Endothelial cell of umbilical vein (primary cell): ENCODE measurements around the gene NDUFA5. TPM values are rescaled to one million over a fixed set of nuclear protein-coding genes. Genes with fewer than 3 reads are reported as not detected.

Experiments
- BruUV-seq: library from RNA; stranded (reverse); fragments of 400-500 nt; replicated peaks from 2 replicates; lab custom pipeline; 2021; lab: Mats Ljungman, UMichigan
- CTCF ChIA-PET: fragments of 300-600, 350-600 bp; sonication (Branson Sonifier 250); formaldehyde crosslinking; loops from one replicate; lab custom pipeline; 2021; ENCODE audit warnings: antibody characterized with exemption, inconsistent platforms; lab: Charles Lee
- POLR2A ChIA-PET: fragments of 300-600, 350-600 bp; sonication (Branson Sonifier 250); formaldehyde crosslinking; loops from one replicate; lab custom pipeline; 2021; ENCODE audit warnings: antibody characterized with exemption, inconsistent platforms; lab: Charles Lee
- DNase-seq: peaks from one replicate; pipeline ENCODE4 v3.0.0-alpha.2; 2011; ENCODE audit warnings: low read depth, low spot score
- FAIRE-seq: peaks from 2 replicates; lab custom pipeline; 2011; peaks lifted over from hg19 to GRCh38; lab: Jason Lieb, UNC
- H2AFZ ChIP-seq: 2 replicates; pipeline ENCODE4 v1.6.0; 2012; ENCODE audit warnings: low read depth, low read length, control low read depth, inconsistent platforms
- H3K27ac ChIP-seq: 2 replicates; pipeline ENCODE4 v1.5.1; 2011; ENCODE audit warnings: low read depth, mild to moderate bottlenecking, control low read depth, low read length, moderate library complexity; ENCODE audit not compliant: insufficient read depth
- H3K27me3 ChIP-seq, 2 experiments: 2 replicates each; pipeline versions ENCODE4 v1.6.0 to v1.6.1; 2011; ENCODE audit warnings: low read length in 2 of 2, mixed read lengths in 1 of 2; ENCODE audit not compliant: control insufficient read depth in 2 of 2, insufficient read depth in 2 of 2
- H3K36me3 ChIP-seq, 2 experiments: 2 replicates in 1 of 2; 3 replicates in 1 of 2; pipeline ENCODE4 v1.5.1; 2011; ENCODE audit warnings: low read length in 2 of 2, mild to moderate bottlenecking in 1 of 2, moderate library complexity in 1 of 2; ENCODE audit not compliant: control insufficient read depth in 2 of 2, insufficient read depth in 2 of 2; ENCODE audit errors: extremely low read depth in 1 of 2
- H3K4me1 ChIP-seq: 3 replicates; pipeline ENCODE4 v1.5.1; 2011; ENCODE audit warnings: mild to moderate bottlenecking, low read length; ENCODE audit not compliant: control insufficient read depth, insufficient read depth; ENCODE audit errors: extremely low read depth
- H3K4me2 ChIP-seq: 2 replicates; pipeline ENCODE4 v1.6.1; 2011; ENCODE audit warnings: low read length, control low read depth, mixed read lengths; ENCODE audit not compliant: insufficient read depth
- H3K4me3 ChIP-seq, 3 experiments: fragments of 200-600 bp in 1 of 3; sonication (generic), shearing (Covaris generic) in 1 of 3; replicated peaks in 1 of 3; 2 replicates each; pipeline ENCODE4 v1.5.1; 2011 to 2016; ENCODE audit warnings: control low read depth in 3 of 3, low read length in 3 of 3, mild to moderate bottlenecking in 2 of 3, inconsistent platforms in 1 of 3, low read depth in 1 of 3, moderate library complexity in 1 of 3; ENCODE audit not compliant: insufficient read depth in 1 of 3
- H3K79me2 ChIP-seq: 2 replicates; pipeline ENCODE4 v1.6.0; 2012; ENCODE audit warnings: low read length, inconsistent platforms; ENCODE audit not compliant: control insufficient read depth, insufficient read depth
- H3K9ac ChIP-seq: replicated peaks from 2 replicates; pipeline ENCODE3; 2011; ENCODE audit warnings: low read length, control low read depth; ENCODE audit not compliant: insufficient read depth; ENCODE audit errors: extremely low read depth
- H3K9me1 ChIP-seq: replicated peaks from 3 replicates; pipeline ENCODE4 v1.6.0; 2011; ENCODE audit warnings: mild to moderate bottlenecking, low read length; ENCODE audit not compliant: control insufficient read depth, insufficient read depth; ENCODE audit errors: extremely low read depth
- H3K9me3 ChIP-seq: replicated peaks from 2 replicates; pipeline ENCODE4 v1.5.1; 2012; ENCODE audit warnings: low read length, inconsistent platforms; ENCODE audit not compliant: control insufficient read depth, insufficient read depth
- H4K20me1 ChIP-seq: replicated peaks from 2 replicates; pipeline ENCODE3; 2011; ENCODE audit warnings: mild to moderate bottlenecking, low read length; ENCODE audit not compliant: control insufficient read depth, insufficient read depth; ENCODE audit errors: extremely low read depth
- EZH2 ChIP-seq: IDR thresholded peaks from 2 replicates; pipeline ENCODE4 v1.6.1; 2012; ENCODE audit warnings: borderline replicate concordance, low read depth, mild to moderate bottlenecking, moderate library complexity, low read length, inconsistent platforms; ENCODE audit not compliant: severe bottlenecking
- FOS ChIP-seq: IDR thresholded peaks from 2 replicates; pipeline ENCODE4 v1.6.1; 2011; ENCODE audit warnings: mild to moderate bottlenecking, low read length, moderate library complexity, borderline replicate concordance; ENCODE audit not compliant: insufficient read depth
- GATA2 ChIP-seq: IDR thresholded peaks from 2 replicates; pipeline ENCODE4 v1.7.0; 2011; ENCODE audit warnings: low read depth, mild to moderate bottlenecking, moderate library complexity, mixed read lengths, low read length; ENCODE audit not compliant: insufficient read length, insufficient read depth
- JUN ChIP-seq: IDR thresholded peaks from 2 replicates; pipeline ENCODE4 v1.6.1; 2011; ENCODE audit warnings: borderline replicate concordance, low read depth; ENCODE audit not compliant: insufficient read length, insufficient read depth
- MYC ChIP-seq: IDR thresholded peaks from one replicate; pipeline ENCODE4 v1.6.1; 2011; ENCODE audit warnings: mild to moderate bottlenecking, low read depth, low read length
- POLR2A ChIP-seq: IDR thresholded peaks from 2 replicates; pipeline ENCODE4 v1.6.1; 2012; ENCODE audit warnings: low read depth, mild to moderate bottlenecking, control low read depth, low read length
- POLR2AphosphoS5 ChIP-seq: IDR thresholded peaks from 2 replicates; pipeline ENCODE4 v1.6.1; 2012; ENCODE audit warnings: low read depth, mild to moderate bottlenecking, control low read depth, low read length, moderate library complexity; ENCODE audit not compliant: insufficient read depth
- dilution Hi-C: fragments of 300-500 bp; cut with MboI; formaldehyde crosslinking; loops from one replicate; pipeline ENCODE4 v1.15.0; 2019; ENCODE audit warnings: low sequenced_read_pairs; ENCODE audit not compliant: extremely low pct_ligation_motif_present
- intact Hi-C: fragments of 100-400 bp; cut with micrococcal nuclease; formaldehyde crosslinking; loops from one replicate; pipeline ENCODE4 v1.10.0; 2022
- polyA plus RNA-seq, 4 experiments: library from polyadenylated mRNA; depleted of rRNA in 3 of 4; stranded (reverse) in 3 of 4; unstranded in 1 of 4; fragments of >200 nt; gene quantifications; 2 replicates each; pipeline versions ENCODE4 v1.2.1 to v1.2.3, GENCODE V29; 2011 to 2012; ENCODE audit warnings: missing spikeins in 1 of 4
- total RNA-seq: library from RNA; stranded (reverse); gene quantifications from 2 replicates; pipeline ENCODE4 v1.2.3, GENCODE V29; 2021
- TF ChIP-seq, protein P1 (sequence below), 2 donors: IDR thresholded peaks; 1 replicate in 1 of 2; 2 replicates in 1 of 2; pipeline ENCODE4 v1.5.1; 2011; ENCODE audit warnings: low read length in 2 of 2, mild to moderate bottlenecking in 2 of 2, moderate library complexity in 2 of 2, control low read depth in 1 of 2, inconsistent platforms in 1 of 2, low read depth in 1 of 2; ENCODE audit not compliant: insufficient read depth in 1 of 2; ENCODE audit errors: extremely low read depth in 1 of 2
- TF ChIP-seq, protein P2 (sequence below): IDR thresholded peaks from 2 replicates; pipeline ENCODE4 v1.6.1; 2011; ENCODE audit not compliant: insufficient read depth, insufficient read length

Gene NDUFA5
- total and polyA plus RNA-seq, 2 donors (not counting 3 experiments of a cell fraction or from before 2014, with no cell fraction given): 6.2 to 62.3 TPM

- Histone ChIP-seq H3K27ac (no peak overlapping the region), H3K27me3 (no peaks in the 10 kb centered on the region), H4K20me1 (no peaks in the 10 kb centered on the region), H3K4me2 (no peak overlapping the region), H2AFZ (no peak overlapping the region), H3K9me3 (no peaks in the 10 kb centered on the region), H3K79me2 (peaks cover 23% of the 10 kb centered on the region), H3K9ac (no peak overlapping the region), H3K9me1 (no peaks in the 10 kb centered on the region), H3K4me3 (no peak overlapping the region), H3K36me3 (no peaks in the 10 kb centered on the region), H3K4me1 (peaks cover 6% of the 10 kb centered on the region)
- no peak for TF ChIP-seq JUN
- TF ChIP-seq MYC: no peak
- TF ChIP-seq FOS: no peak
- no peak for TF ChIP-seq GATA2
- TF ChIP-seq POLR2A: no peak
- TF ChIP-seq, protein P1, sequence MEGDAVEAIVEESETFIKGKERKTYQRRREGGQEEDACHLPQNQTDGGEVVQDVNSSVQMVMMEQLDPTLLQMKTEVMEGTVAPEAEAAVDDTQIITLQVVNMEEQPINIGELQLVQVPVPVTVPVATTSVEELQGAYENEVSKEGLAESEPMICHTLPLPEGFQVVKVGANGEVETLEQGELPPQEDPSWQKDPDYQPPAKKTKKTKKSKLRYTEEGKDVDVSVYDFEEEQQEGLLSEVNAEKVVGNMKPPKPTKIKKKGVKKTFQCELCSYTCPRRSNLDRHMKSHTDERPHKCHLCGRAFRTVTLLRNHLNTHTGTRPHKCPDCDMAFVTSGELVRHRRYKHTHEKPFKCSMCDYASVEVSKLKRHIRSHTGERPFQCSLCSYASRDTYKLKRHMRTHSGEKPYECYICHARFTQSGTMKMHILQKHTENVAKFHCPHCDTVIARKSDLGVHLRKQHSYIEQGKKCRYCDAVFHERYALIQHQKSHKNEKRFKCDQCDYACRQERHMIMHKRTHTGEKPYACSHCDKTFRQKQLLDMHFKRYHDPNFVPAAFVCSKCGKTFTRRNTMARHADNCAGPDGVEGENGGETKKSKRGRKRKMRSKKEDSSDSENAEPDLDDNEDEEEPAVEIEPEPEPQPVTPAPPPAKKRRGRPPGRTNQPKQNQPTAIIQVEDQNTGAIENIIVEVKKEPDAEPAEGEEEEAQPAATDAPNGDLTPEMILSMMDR (IDR thresholded peaks at IDR 0.05; ENCODE audit: extremely low read depth in 1 of 2, insufficient read depth in 1 of 2, low read depth in 1 of 2, low read length in 2 of 2): no peak
- TF ChIP-seq, protein P2, sequence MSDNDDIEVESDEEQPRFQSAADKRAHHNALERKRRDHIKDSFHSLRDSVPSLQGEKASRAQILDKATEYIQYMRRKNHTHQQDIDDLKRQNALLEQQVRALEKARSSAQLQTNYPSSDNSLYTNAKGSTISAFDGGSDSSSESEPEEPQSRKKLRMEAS: no peak
- no peak for TF ChIP-seq POLR2AphosphoS5
- no peak for TF ChIP-seq EZH2
- intact Hi-C loops: loop anchor here (5.0 kb wide), 1 partner anchor 192 kb away; the partner anchor contains the start of gene WASL
- dilution Hi-C loops: no loop called here
- BruUV-seq: no TSS peak
- no peak for DNase-seq
- FAIRE-seq: no peak
- ChIA-PET POLR2A (no interaction called here), CTCF (no interaction called here)
These were observed 2.1 kb downstream of the NDUFA5 start for GRCh38 chr7:123555484-123555883.
